NCI-H1105 treated with DMSO at 0.1 percent for 48 hours (cell line): ENCODE data around the gene ANKFY1.

Source experiments
- DNase-seq: peaks from one replicate; lab custom pipeline; 2025; lab: John Stamatoyannopoulos, UW

ANKFY1 gene

GRCh38 chr17:4177806-4178205 is 86.0 kb downstream of the ANKFY1 start:
- no peak for DNase-seq

- no peak for DNase-seq
These were observed 86.8 kb downstream of the ANKFY1 start for GRCh38 chr17:4176808-4177472.

GRCh38 chr17:4175921-4176807 is 87.6 kb downstream of the ANKFY1 start:
- no peak for DNase-seq

DNA sequence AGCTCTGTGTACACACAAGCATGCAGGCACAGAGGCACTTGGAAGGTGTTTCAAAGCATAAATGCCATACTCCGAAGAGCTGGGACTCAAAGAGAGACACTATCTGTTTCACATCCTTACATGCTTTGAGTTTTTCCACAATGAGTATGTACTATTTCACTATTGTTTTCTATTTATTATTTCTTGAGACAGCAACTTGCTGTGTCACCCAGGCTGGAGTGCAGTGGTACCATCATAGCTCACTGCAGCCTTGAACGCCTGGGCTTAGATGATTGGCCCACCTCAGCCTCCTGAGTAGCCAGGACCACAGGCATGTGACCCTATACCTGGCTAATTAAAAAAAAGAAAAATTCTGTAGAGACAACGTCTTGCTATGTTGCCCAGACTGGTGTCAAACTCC is 89.2 kb downstream of the ANKFY1 start:
- no peak for DNase-seq

DNA sequence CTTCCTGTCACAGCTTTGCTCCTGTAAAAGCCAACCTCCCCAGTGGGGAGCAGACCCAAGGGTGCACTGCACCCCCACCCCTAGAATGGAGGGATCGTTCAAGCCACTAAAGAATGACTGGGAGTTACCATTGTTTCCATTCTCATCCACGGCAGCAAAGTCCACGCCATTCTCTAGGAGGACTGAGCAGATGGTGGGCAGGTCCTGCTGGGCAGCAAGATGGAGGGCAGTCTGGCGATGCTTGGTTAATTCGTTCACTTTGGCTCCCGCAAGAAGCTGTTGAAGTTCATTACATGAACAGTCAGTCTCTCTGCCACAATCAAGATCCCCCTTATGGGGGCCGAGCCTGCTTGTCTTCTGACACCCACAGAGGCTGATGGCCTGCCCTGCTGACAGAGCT is 90.0 kb downstream of the ANKFY1 start:
- DNase-seq, result no peak

DNA sequence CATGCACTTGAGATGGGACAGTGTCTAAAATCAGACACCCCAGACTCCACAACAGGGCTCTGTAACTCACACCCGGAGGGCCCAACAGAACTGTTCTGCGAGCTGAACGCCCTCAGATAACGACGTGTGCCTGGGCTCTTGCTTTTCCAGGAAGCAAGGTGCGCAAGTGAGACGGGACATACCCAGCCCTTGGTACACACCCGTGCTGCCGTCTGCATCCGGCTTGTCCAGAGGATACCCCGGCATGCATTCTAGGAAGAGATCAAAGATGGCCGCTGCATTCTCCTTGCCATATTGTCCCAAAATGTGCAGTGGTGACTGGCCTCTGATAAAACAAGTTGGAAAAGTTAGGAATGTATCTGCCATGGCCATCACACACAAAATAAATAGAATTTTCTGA is 91.4 kb downstream of the ANKFY1 start:
- DNase-seq, result no peak

DNA sequence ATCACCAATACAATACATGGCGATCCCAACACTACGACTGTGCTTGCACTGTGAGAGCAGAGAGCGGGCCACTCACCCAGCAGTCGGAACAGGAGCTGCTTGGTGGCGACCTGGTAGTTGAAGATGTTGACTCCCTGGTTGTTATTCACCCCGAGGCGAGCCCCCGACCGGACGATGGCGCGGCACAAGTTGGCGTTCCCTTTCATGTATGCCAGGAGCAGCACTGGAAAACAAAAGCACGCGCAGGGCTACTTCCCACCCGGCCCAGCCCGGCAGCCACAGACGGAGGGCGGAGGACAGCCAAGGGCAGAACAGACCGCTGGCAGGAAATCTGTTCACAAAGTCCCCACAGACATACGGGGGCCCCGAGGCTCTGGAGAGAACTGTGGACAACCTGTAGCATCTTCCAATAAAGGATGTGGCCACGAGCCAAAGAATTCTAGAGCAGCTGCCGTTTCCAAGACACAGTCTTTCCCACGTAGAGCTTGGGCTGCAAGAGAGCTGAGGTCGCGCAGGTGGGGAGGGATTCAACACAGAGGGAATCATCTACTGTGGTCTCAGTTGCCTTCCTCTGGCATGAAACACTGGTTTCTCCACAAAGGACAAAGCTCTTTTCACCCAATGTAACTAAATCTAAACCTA is 93.0 kb downstream of the ANKFY1 start:
- DNase-seq, result no peak

DNA sequence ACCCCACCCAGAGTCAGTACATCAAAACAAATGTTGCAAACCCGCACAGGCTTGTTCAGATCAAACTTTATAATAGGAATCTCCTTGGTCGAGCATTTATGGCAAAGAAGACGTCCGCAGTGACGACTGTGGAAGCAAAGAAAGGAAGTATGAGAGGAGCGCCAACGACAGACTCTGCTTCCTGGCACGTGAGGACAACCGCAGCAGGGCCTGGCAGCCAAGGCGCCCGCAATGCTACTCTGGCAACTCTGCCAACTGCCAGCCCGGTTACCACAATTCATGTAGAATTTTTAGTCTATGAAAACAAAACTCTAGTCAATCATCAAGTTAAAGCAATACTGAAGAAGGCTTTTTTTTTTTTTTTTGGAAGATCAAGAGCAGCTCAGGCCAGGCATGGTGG is 96.0 kb downstream of the ANKFY1 start:
- DNase-seq, result no peak

GRCh38 chr17:4166419-4166818 is 97.4 kb downstream of the ANKFY1 start:
- DNase-seq, result no peak

GRCh38 chr17:4165301-4166010 is 98.3 kb downstream of the ANKFY1 start:
- no peak for DNase-seq

DNA sequence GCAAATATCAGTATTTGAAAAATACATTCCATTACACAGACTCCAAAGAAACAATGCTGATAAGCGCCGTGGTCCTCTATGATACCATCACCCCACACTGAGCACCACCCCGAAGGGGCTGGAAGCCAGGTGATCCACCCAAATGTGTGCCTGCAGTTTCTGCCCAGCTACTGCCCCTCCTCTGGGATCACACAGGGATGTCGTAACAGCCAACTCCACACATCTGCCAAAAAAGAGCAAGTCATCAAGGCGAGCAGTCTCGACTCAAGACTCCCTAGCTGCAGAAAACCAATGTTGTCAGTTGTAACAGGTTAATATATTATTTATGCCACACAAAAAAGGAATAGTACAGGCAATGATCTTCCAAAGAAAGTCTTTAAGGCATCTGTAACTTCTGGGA is 99.8 kb downstream of the ANKFY1 start:
- DNase-seq, result no peak

- no peak for DNase-seq
These were observed 100.9 kb downstream of the ANKFY1 start for GRCh38 chr17:4162775-4163466.

GRCh38 chr17:4162321-4162720 is 101.5 kb downstream of the ANKFY1 start:
- DNase-seq, result no peak

DNA sequence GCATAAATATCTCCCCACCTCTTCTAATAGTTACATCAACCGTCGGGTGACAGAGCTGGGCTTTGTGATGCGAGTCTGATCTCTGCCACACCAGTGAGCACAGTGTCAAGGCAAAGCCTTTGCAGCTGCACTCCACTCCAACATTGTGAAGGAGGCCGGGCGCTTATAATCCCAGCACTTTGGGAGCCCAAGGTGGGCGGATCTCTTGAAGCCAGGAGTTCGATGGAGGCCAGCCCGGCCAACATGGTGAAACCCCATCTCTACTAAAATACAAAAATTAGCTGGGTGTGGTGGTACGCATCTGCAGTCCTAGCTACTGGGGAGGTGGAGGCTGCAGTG is 101.8 kb downstream of the ANKFY1 start:
- DNase-seq, result no peak

DNA sequence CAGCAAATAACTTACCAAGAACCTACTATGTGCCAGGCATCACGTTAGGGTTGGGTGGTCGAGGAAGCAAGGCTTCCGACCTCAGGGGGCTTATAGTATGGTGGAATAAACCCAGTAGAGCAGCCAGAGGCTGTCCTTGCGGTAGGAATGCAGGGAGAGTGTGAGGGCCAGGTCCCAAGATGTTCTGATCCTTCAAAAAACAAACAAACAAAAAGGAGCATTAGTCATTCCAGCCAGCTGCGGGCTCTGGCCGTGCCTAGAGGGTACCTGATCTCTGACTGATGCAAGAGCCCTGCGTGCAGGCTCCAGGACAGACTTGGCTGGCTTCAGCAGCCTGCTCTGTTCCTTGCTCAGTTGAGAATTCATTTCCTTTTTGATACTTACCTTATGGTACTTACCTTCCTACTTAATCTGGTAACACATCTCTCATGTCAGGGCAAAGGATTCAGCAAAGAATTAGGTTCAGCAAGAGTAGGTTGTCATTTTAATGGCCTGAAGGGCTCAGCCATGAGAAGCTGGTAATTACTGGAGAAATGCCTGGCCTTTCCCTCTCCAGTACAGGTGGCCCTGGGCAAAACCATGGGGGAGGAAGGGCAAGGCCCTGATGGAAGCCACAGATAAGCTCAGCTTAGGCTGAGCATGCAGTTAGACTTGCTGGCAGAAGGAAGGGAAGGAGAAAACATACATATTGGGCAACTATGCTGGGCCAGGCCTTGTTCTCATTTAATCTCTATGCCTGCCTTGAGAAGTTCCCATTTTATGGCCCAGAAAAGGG is 102.4 kb downstream of the ANKFY1 start:
- DNase-seq, result no peak

- DNase-seq, result no peak
These were observed 103.4 kb downstream of the ANKFY1 start for GRCh38 chr17:4160294-4160859.

DNA sequence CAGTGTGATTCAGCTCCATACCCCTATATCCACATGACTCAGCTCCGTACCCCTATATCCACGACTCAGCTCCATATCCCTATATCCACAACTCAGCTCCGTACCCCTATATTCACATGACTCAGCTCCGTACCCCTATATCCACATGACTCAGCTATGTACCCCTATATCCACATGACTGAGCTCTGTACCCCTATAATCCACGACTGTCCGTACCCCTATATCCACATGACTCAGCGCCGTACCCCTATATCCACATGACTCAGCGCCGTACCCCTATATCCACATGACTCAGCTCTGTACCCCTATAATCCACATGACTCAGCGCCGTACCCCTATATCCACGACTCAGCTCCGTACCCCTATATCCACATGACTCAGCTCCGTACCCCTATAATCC is 104.0 kb downstream of the ANKFY1 start:
- DNase-seq, result no peak

- no peak for DNase-seq
These were observed 106.0 kb downstream of the ANKFY1 start for GRCh38 chr17:4157618-4158333.

DNA sequence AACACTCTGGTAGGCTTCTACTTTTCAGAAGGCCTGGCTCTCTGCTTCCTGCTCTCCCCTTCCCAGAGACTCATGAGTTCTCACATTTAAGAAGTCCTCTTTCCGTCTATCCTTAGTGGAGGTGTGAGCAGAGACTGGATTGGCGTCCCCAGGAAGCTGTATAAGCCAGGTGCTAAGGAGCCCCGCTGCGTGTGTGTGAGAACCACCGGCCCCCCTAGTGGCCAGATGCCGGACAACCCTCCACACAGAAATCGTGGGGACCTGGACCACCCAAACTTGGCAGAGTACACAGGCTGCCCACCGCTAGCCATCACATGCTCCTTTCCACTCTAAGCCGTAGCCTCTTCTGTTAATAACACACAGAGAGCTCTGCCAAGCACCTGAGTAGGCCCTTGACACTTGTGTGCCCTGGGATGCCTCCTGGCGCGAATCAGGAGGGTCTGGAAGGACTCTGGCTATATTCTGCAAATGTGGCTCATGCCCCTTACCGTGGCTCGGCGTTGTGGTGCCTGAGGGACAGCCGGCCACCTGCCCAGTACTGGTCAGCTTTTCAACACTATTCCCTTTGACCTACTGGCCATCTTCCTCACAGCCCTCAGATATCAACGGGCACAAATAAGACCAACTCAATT is 106.9 kb downstream of the ANKFY1 start:
- no peak for DNase-seq
